Parathyroid adenoma (tissue), 2 donors: ENCODE results near the gene CD151.

ENCODE experiments used
- H2AFZ ChIP-seq: fragments of 300-600 bp; sonication (generic); one replicate; pipeline ENCODE4 v1.7.0; 2017; ENCODE audit warnings: antibody characterized with exemption, mild to moderate bottlenecking
- H3K27ac ChIP-seq: fragments of 300-600 bp; sonication (generic); one replicate; pipeline ENCODE4 v1.7.0; 2017
- H3K27me3 ChIP-seq: fragments of 300-600 bp; sonication (generic); one replicate; pipeline ENCODE4 v1.7.0; 2017; ENCODE audit warnings: low read length; ENCODE audit not compliant: control insufficient read depth, insufficient read depth
- H3K36me3 ChIP-seq: fragments of 300-600 bp; sonication (generic); one replicate; pipeline ENCODE4 v1.7.0; 2017; ENCODE audit warnings: low read length; ENCODE audit not compliant: control insufficient read depth, insufficient read depth
- H3K4me1 ChIP-seq: fragments of 300-600 bp; sonication (generic); one replicate; pipeline ENCODE4 v1.7.0; 2017; ENCODE audit warnings: control low read depth
- H3K4me2 ChIP-seq: fragments of 300-600 bp; sonication (generic); one replicate; pipeline ENCODE4 v1.7.0; 2017; ENCODE audit warnings: low read length
- H3K4me3 ChIP-seq: fragments of 300-600 bp; sonication (generic); one replicate; pipeline ENCODE4 v1.7.0; 2017; ENCODE audit warnings: low read depth, low read length
- H3K79me2 ChIP-seq: fragments of 300-600 bp; sonication (generic); one replicate; pipeline ENCODE4 v1.7.0; 2017; ENCODE audit warnings: control low read depth
- H3K9ac ChIP-seq: fragments of 300-600 bp; sonication (generic); one replicate; pipeline ENCODE4 v1.7.0; 2017; ENCODE audit warnings: mild to moderate bottlenecking
- H3K9me3 ChIP-seq: fragments of 300-600 bp; sonication (generic); one replicate; pipeline ENCODE4 v1.7.0; 2017; ENCODE audit warnings: low read length; ENCODE audit not compliant: control insufficient read depth
- CTCF ChIP-seq: fragments of 300-600 bp; sonication (generic); IDR thresholded peaks from one replicate; pipeline ENCODE4 v1.7.0; 2017; ENCODE audit warnings: antibody characterized with exemption, mild to moderate bottlenecking
- donor health status: primary hyperparathyroidism.

CD151 gene

DNA sequence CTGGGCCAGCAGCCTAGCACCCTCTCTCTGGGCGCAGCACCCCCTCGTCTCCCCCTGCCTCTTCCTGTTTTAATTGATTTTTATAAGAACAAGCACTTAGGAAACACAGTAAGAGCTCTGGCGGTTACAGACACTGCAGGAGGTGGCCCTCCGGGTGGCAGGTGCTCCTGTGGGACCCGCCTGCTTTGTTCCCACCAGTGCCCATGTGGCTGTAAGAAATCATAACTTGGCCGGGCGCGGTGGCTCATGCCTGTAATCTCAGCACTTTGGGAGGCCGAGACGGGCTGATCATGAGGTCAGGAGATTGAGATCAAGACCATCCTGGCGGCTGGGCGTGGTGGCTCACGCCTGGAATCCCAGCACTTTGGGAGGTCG, 28.3 kb downstream of the CD151 start:
- Histone ChIP-seq H3K9me3 (no peaks in the 10 kb centered on the region), H3K79me2 (no peaks in the 10 kb centered on the region), H3K27me3 (no peaks in the 10 kb centered on the region), H3K9ac (no peak overlapping the region), H3K27ac (no peak overlapping the region), H3K4me3 (no peak overlapping the region), H3K4me2 (no peak overlapping the region), H2AFZ (no peak overlapping the region), H3K36me3 (no peaks in the 10 kb centered on the region), H3K4me1 (no peaks in the 10 kb centered on the region)
- TF ChIP-seq CTCF, result no peak

DNA sequence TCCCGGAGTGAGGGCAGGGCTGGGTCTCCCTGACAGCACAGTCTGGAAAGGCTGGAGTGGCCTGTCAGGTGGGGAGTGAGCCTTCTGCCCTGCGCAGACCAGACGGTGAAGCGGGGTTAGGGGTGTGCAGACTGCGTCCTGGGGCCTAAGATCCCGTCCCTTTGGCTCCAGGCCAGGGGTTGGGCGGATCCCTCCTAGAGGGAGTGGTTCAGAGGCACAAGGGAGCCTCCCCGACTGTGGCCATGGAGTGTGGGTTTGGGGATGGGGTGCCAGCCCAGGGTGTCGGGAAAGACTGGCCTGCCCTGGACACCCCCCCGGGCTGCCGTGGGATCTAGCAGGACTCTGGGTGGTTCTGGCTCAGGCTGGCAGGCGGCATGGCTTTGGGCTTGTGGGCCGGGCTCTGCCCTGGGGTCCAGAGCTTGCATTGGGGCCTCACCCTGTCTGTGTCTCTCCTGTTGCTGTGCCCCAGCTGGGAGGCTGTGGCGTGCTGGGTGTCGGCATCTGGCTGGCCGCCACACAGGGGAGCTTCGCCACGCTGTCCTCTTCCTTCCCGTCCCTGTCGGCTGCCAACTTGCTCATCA, 29.4 kb downstream of the CD151 start:
- H3K79me2 ChIP-seq, result no peaks in the 10 kb centered on the region
- no peak overlapping the region for H3K4me2 ChIP-seq
- no peak overlapping the region for H3K27ac ChIP-seq
- no peaks in the 10 kb centered on the region for H3K27me3 ChIP-seq
- H2AFZ ChIP-seq, result no peak overlapping the region
- H3K4me3 ChIP-seq, result no peak overlapping the region
- TF ChIP-seq CTCF, result no peak
- no peaks in the 10 kb centered on the region for H3K4me1 ChIP-seq
- no peaks in the 10 kb centered on the region for H3K9me3 ChIP-seq
- H3K36me3 ChIP-seq, result no peaks in the 10 kb centered on the region
- no peak overlapping the region for H3K9ac ChIP-seq

GRCh38 chr11:862696-863022, 29.9 kb downstream of the CD151 start:
- H3K36me3 ChIP-seq, result no peaks in the 10 kb centered on the region
- no peak overlapping the region for H3K4me3 ChIP-seq
- no peak overlapping the region for H2AFZ ChIP-seq
- H3K4me2 ChIP-seq, result no peak overlapping the region
- no peaks in the 10 kb centered on the region for H3K79me2 ChIP-seq
- TF ChIP-seq CTCF, result no peak
- H3K27ac ChIP-seq, result no peak overlapping the region
- H3K9ac ChIP-seq, result no peak overlapping the region
- H3K27me3 ChIP-seq, result no peaks in the 10 kb centered on the region
- no peaks in the 10 kb centered on the region for H3K9me3 ChIP-seq
- H3K4me1 ChIP-seq, result no peaks in the 10 kb centered on the region

DNA sequence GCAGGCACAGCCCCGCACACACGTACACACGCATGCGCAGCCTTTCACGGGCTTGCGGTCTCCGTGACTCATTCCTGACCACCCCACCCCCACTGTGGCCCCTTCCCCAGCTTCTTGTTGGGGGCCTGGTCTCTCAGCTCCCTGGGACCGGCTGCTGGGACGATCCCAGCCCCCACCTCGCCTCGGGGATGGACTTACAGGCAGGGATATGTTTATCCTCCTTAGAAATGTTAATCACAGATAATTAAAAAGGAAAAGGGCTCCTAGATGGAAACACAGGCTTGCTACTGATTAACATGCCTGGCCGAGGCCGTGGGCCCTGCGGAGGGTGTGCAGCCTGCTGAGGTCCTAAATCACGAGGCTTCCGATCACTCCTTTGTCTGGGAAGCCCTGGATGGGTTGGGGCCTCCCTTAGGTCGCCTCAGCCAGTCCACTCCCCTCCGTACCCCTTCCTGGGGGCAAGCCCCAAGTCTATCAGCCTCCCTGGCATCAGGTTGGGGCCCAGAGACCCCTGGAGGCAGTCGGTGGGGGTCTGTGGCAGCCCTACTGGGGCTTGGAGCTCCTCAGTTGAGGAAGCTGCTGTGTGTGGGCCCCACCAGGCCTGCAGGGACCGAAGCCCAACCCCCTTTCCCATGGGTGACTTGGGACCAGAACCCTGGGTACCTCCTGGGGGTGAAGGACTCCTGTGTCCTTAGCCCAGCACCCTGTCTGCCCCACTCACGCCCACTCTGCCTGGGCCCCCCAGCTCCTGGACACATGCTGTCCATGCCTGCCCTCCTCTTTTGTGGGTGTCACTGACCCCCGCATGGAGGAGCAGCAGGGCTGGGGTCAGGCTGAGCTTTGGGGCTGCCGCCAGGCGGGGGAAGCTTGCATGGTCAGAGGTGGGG, 30.5 kb downstream of the CD151 start:
- H3K79me2 ChIP-seq, result no peaks in the 10 kb centered on the region
- no peak overlapping the region for H3K27ac ChIP-seq
- no peaks in the 10 kb centered on the region for H3K27me3 ChIP-seq
- H3K9ac ChIP-seq, result no peak overlapping the region
- no peak overlapping the region for H2AFZ ChIP-seq
- H3K4me2 ChIP-seq, result no peak overlapping the region
- no peaks in the 10 kb centered on the region for H3K9me3 ChIP-seq
- H3K4me1 ChIP-seq, result no peaks in the 10 kb centered on the region
- no peaks in the 10 kb centered on the region for H3K36me3 ChIP-seq
- no peak overlapping the region for H3K4me3 ChIP-seq
- no peak for TF ChIP-seq CTCF
